ENCODE data around the gene CORO1C.

Gene CORO1C

GRCh38 chr12:108597559-108598471 lies 133.5 kb downstream of the CORO1C start, which contains the start of gene TMEM119:
TSS of gene TMEM119 (minus strand) at chr12:108598084. CDS start at chr12:108592383, 5,701 bp downstream.
- no peak for DNase-seq

DNA sequence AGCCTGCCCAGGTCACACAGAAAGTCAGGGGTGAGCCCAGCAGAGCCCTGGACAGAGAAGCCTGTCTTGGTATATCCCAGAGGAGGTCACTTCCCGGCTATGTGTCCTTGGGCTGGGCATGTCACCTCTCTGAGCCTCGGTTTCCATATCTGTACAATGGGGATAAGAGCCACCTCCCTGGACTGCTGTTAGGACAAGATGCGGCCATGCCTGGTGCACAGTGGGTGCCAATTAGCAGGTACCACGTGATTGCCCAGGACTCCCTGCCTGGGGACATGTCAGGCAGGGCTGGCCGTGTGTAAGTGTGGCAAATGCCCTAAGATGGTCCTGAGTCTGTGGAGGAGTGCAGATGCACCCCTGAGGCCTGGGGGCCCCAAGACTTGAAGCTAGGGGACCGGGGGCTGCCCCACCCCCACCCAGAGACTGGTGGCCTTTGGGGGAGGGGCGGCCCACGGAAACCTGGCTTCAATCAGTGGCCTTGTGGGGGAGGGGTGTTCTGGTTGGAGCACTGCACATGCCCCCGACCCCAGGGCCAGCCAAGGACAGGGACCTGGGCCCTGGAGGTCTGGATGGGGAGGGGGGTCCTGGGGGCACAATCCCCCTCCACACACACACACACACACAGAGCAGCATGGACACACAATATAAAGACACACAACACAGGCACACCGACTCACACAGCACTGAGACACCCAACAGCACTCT lies 134.3 kb downstream of the CORO1C start:
- no peak for DNase-seq

DNA sequence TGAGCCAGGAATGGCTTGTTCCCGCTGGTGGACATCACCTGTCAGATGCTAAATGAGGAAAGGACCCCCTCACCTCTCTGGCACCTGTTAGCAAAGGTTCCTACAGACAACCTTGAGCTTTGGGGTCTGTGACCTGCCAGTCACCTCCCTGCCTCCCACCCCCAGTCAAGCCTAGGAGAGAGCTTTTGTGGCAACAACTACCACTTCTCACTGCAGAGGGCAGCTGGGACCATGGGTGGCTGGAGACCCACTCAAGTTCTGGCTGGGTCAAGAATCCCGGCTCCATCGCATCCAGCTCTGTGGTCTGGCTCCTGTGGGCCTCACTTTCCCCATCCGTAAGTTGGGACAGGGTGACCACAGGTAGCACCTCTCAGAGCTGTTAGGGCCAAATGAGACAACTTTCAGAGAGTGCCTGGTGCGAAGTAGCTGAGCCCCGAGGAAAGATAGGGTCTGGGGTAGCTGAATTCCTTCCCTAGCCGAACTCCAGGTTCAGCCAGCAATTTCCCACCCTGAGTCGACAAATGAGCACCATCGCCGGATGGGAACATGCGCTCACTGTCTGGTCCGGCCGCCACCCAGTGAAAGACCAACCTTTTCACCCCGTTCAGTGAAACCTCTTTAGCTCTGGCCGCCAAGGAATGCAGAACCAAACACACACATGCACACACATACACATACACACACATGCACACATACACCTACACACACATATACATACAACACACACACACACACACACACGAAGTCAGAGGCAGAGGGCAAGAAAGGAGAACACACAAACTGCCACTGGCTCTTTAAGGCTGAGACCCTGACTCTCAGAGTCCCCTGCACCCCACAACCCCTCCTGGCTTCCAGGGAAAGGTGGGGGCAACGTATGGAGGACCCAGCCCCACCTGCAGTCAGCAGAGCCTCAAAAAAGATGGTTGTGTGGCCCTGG lies 135.3 kb downstream of the CORO1C start:
- no peak for DNase-seq
